HG02885 (cell line): ENCODE measurements around the gene ARHGAP45.

Experiments used
- ATAC-seq: cut with Tn5 transposase; IDR thresholded peaks from one replicate; pipeline ENCODE4 v1.9.1; 2021; ENCODE audit warnings: mild to moderate bottlenecking; ENCODE audit not compliant: unreplicated experiment, poor library complexity

Gene ARHGAP45

GRCh38 chr19:1037621-1038064, 29.3 kb upstream of the ARHGAP45 start:
- ATAC-seq: no peak

- ATAC-seq: no peak
Measured at GRCh38 chr19:1038978-1039645, 27.9 kb upstream of the ARHGAP45 start.

GRCh38 chr19:1039646-1040475, 27.1 kb upstream of the ARHGAP45 start, which contains the start of gene ABCA7:
ABCA7 (plus strand) TSS chr19:1040107; CDS start chr19:1041362, 1,255 bp downstream.
- ATAC-seq: peak; percentile 80

- peak; percentile 53 for ATAC-seq
Measured at GRCh38 chr19:1040476-1041271, 26.3 kb upstream of the ARHGAP45 start.

- no peak for ATAC-seq
Measured at GRCh38 chr19:1041272-1041834, 25.6 kb upstream of the ARHGAP45 start.

GRCh38 chr19:1041835-1042685, 24.9 kb upstream of the ARHGAP45 start:
- no peak for ATAC-seq

- ATAC-seq: no peak
Measured at GRCh38 chr19:1042689-1043511, 24.1 kb upstream of the ARHGAP45 start.

- no peak for ATAC-seq
Measured at GRCh38 chr19:1045247-1045603, 21.7 kb upstream of the ARHGAP45 start.

- ATAC-seq: no peak
Measured at GRCh38 chr19:1046117-1046626, 20.8 kb upstream of the ARHGAP45 start.

GRCh38 chr19:1046836-1047695, 19.9 kb upstream of the ARHGAP45 start:
- no peak for ATAC-seq

- no peak for ATAC-seq
Measured at GRCh38 chr19:1047696-1048147, 19.2 kb upstream of the ARHGAP45 start.

- ATAC-seq: no peak
Measured at GRCh38 chr19:1049106-1049505, 17.9 kb upstream of the ARHGAP45 start.

- ATAC-seq: no peak
Measured at GRCh38 chr19:1049800-1050199, 17.2 kb upstream of the ARHGAP45 start.

- ATAC-seq: no peak
Measured at GRCh38 chr19:1050989-1051788, 15.8 kb upstream of the ARHGAP45 start.

GRCh38 chr19:1051791-1052190, 15.2 kb upstream of the ARHGAP45 start:
- ATAC-seq: no peak

GRCh38 chr19:1052349-1052975, 14.5 kb upstream of the ARHGAP45 start:
- no peak for ATAC-seq
